Loucy (cell line): ENCODE data around the gene DNAH7.

ENCODE experiments used
- H2AFZ ChIP-seq: fragments of 200-600 bp; sonication (generic); 2 replicates; pipeline ENCODE4 v1.6.0; 2016; ENCODE audit warnings: antibody characterized with exemption, mild to moderate bottlenecking, low read length, moderate library complexity
- H3F3A ChIP-seq: fragments of 200-600 bp; 2 replicates; pipeline ENCODE4 v1.6.0; 2016; ENCODE audit warnings: antibody characterized with exemption, low read depth, mild to moderate bottlenecking
- H3K27me3 ChIP-seq: fragments of 200-600 bp; sonication (generic); 2 replicates; pipeline ENCODE4 v1.6.1; 2014; ENCODE audit warnings: low read length, mild to moderate bottlenecking; ENCODE audit not compliant: insufficient read depth, poor library complexity, severe bottlenecking
- H3K36me3 ChIP-seq: fragments of 200-600 bp; sonication (generic); 2 replicates; pipeline ENCODE4 v1.6.1; 2016; ENCODE audit warnings: low read length; ENCODE audit not compliant: insufficient read depth
- H3K4me1 ChIP-seq: fragments of 200-600 bp; sonication (generic); 2 replicates; pipeline ENCODE4 v1.5.1; 2014; ENCODE audit warnings: low read length, mild to moderate bottlenecking; ENCODE audit not compliant: insufficient read depth, poor library complexity, severe bottlenecking
- H3K4me2 ChIP-seq: fragments of 200-600 bp; sonication (generic); 2 replicates; pipeline ENCODE4 v1.6.0; 2014; ENCODE audit warnings: antibody characterized with exemption, low read length, low read depth, mild to moderate bottlenecking; ENCODE audit not compliant: poor library complexity, severe bottlenecking
- H3K4me3 ChIP-seq: fragments of 200-600 bp; sonication (generic); 2 replicates; pipeline ENCODE4 v1.5.1; 2014; ENCODE audit warnings: low read length, mild to moderate bottlenecking, mixed read lengths; ENCODE audit not compliant: poor library complexity, severe bottlenecking
- H3K79me2 ChIP-seq: fragments of 200-600 bp; sonication (generic); 2 replicates; pipeline ENCODE4 v1.6.1; 2014; ENCODE audit warnings: low read length; ENCODE audit not compliant: insufficient read depth
- H3K9ac ChIP-seq: fragments of 200-600 bp; sonication (generic); 2 replicates; pipeline ENCODE4 v1.6.0; 2014; ENCODE audit warnings: mild to moderate bottlenecking, low read depth, low read length, moderate library complexity; ENCODE audit not compliant: poor library complexity, severe bottlenecking
- H3K9me2 ChIP-seq: fragments of 200-600 bp; sonication (generic); replicated peaks from 2 replicates; pipeline ENCODE4 v1.6.1; 2016; ENCODE audit warnings: low read depth, low read length, mixed read lengths
- H3K9me3 ChIP-seq: fragments of 200-600 bp; sonication (generic); 2 replicates; pipeline ENCODE4 v1.6.1; 2014; ENCODE audit warnings: mild to moderate bottlenecking, antibody characterized with exemption, low read length, low read depth; ENCODE audit not compliant: insufficient read depth
- H4K20me1 ChIP-seq: fragments of 200-600 bp; sonication (generic); 2 replicates; pipeline ENCODE4 v1.6.0; 2014; ENCODE audit warnings: antibody characterized with exemption, low read length, mild to moderate bottlenecking; ENCODE audit not compliant: insufficient read depth, poor library complexity, severe bottlenecking
- CTCF ChIP-seq: fragments of 200-600 bp; sonication (generic); conservative IDR thresholded peaks from 2 replicates; pipeline ENCODE4 v1.5.1; 2014; ENCODE audit warnings: mild to moderate bottlenecking, antibody characterized with exemption, low read length
- EZH2phosphoT487 ChIP-seq: fragments of 200-600 bp; IDR thresholded peaks from 2 replicates; pipeline ENCODE4 v1.6.1; 2018; ENCODE audit warnings: antibody characterized with exemption, mild to moderate bottlenecking, moderate library complexity, borderline replicate concordance

DNAH7 gene

DNA sequence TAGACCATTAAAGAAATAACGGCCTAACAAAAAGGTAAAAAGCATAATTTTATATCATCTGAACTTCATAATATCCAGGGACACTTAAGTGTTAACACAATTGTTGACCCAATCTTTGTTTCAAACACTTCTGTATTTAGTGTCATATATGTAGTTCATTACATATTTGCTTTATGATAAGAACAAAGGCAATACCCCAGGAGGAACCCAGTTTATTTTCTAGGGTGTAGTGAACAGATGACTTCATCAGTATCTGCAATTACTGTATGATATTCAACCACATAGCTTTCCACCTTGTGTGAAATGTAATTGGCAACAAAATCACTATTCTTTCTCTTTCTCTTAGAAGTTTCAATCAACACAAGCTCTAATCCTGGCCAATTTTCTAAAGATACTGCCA is 233.8 kb downstream of the DNAH7 start:
- Histone ChIP-seq H3K9me3 (no peaks in the 10 kb centered on the region), H3K4me1 (peaks cover 11% of the 10 kb centered on the region), H3F3A (no peaks in the 10 kb centered on the region), H3K4me2 (no peak overlapping the region), H3K36me3 (no peaks in the 10 kb centered on the region), H3K9ac (no peak overlapping the region), H2AFZ (no peak overlapping the region), H3K27me3 (no peaks in the 10 kb centered on the region), H4K20me1 (no peaks in the 10 kb centered on the region), H3K4me3 (no peak overlapping the region), H3K79me2 (no peaks in the 10 kb centered on the region), H3K9me2 (no peaks in the 10 kb centered on the region)
- no peak for TF ChIP-seq CTCF
- no peak for TF ChIP-seq EZH2phosphoT487

- H3F3A ChIP-seq: no peaks in the 10 kb centered on the region
- no peak overlapping the region for H3K4me3 ChIP-seq
- peak overlapping the region; percentile 58 for H2AFZ ChIP-seq
- no peak for TF ChIP-seq EZH2phosphoT487
- no peaks in the 10 kb centered on the region for H3K36me3 ChIP-seq
- H3K9ac ChIP-seq: peak overlapping the region; percentile 5
- H3K9me3 ChIP-seq: no peaks in the 10 kb centered on the region
- peak overlapping the region; percentile 21 for H3K4me2 ChIP-seq
- no peaks in the 10 kb centered on the region for H4K20me1 ChIP-seq
- no peaks in the 10 kb centered on the region for H3K79me2 ChIP-seq
- H3K9me2 ChIP-seq: no peaks in the 10 kb centered on the region
- no peaks in the 10 kb centered on the region for H3K27me3 ChIP-seq
- peaks cover 11% of the 10 kb centered on the region for H3K4me1 ChIP-seq
Observed at GRCh38 chr2:195830968-195831950, 237.4 kb downstream of the DNAH7 start.

- Histone ChIP-seq H3K4me2 (no peak overlapping the region), H3K4me1 (peaks cover 13% of the 10 kb centered on the region), H3K36me3 (no peaks in the 10 kb centered on the region), H2AFZ (no peak overlapping the region), H3K9me2 (no peaks in the 10 kb centered on the region), H4K20me1 (no peaks in the 10 kb centered on the region), H3K27me3 (no peaks in the 10 kb centered on the region), H3K9ac (no peak overlapping the region), H3K9me3 (no peaks in the 10 kb centered on the region), H3F3A (no peaks in the 10 kb centered on the region), H3K79me2 (no peaks in the 10 kb centered on the region), H3K4me3 (no peak overlapping the region)
- TF ChIP-seq CTCF (no peak), EZH2phosphoT487 (no peak)
Observed at GRCh38 chr2:195824478-195824877, 244.2 kb downstream of the DNAH7 start.
